Right cardiac atrium (tissue), 5 donors: Measurements from ENCODE around the gene GPR149. TPM values are rescaled to one million over a fixed set of nuclear protein-coding genes. Genes with fewer than 3 reads are reported as not detected.

Source experiments
- ATAC-seq, 2 donors: fragments of 200-7000 bp; cut with Tn5 transposase; one replicate each; pipeline versions ENCODE4 v1.8.0 to v1.9.1; 2020; ENCODE audit warnings: moderate library complexity in 2 of 2, mild to moderate bottlenecking in 1 of 2
- DNase-seq, 3 donors: peaks; one replicate each; pipeline ENCODE4 v3.0.0-alpha.2; 2020
- H3K27ac ChIP-seq: one replicate; pipeline ENCODE4 v1.5.1; 2013; ENCODE audit warnings: mild to moderate bottlenecking, low read length, control low read depth, moderate library complexity
- H3K27me3 ChIP-seq: one replicate; pipeline ENCODE4 v1.6.1; 2013; ENCODE audit not compliant: control insufficient read depth, insufficient read depth
- H3K4me1 ChIP-seq: one replicate; pipeline ENCODE4 v1.6.1; 2013; ENCODE audit warnings: low read length; ENCODE audit not compliant: control insufficient read depth, insufficient read depth
- H3K4me3 ChIP-seq: one replicate; pipeline ENCODE4 v1.5.1; 2013; ENCODE audit warnings: low read length, control low read depth
- H3K9me3 ChIP-seq: one replicate; pipeline ENCODE4 v1.6.1; 2013; ENCODE audit warnings: low read length; ENCODE audit not compliant: control insufficient read depth
- WGBS: extraction: QIAGEN DNeasy Blood & Tissue Kit; methylation state at CpG from one replicate; pipeline ENCODE4 v1.1.7; 2013; 5-methylcytosine and 5-hydroxymethylcytosine counted together
- intact Hi-C, 4 donors: fragments of 100-400 bp; cut with DNase I; formaldehyde crosslinking; loops; one replicate each; pipeline versions ENCODE4 v1.11.0 to v1.14.0; 2022 to 2023
- polyA plus RNA-seq: library from polyadenylated mRNA; stranded (reverse); fragments of 200-250 nt; gene quantifications from one replicate; pipeline ENCODE4 v1.2.3, GENCODE V29; 2013
- total RNA-seq, 4 donors: library from RNA; stranded (reverse); fragmentation: NEBNext Ultra II Directional; extraction: Animal tissue kit (Norgen Biotek cat#: 25700); gene quantifications; one replicate each; pipeline ENCODE4 v1.2.1, GENCODE V29; 2021
- donor health status: healthy with polysubstance abuse.
- donor health status: DM: no; HTN: yes; CAD: no.
- donor health status: DM: no; HTN: no; CAD: no.
- donor health status: DM: no; HTN: yes; CAD: no; lungs with severe emphysema.
- donor health status: DM: yes; HTN: yes; CAD: no.

The GPR149 gene
- total and polyA plus RNA-seq, 5 donors, result not detected

DNA sequence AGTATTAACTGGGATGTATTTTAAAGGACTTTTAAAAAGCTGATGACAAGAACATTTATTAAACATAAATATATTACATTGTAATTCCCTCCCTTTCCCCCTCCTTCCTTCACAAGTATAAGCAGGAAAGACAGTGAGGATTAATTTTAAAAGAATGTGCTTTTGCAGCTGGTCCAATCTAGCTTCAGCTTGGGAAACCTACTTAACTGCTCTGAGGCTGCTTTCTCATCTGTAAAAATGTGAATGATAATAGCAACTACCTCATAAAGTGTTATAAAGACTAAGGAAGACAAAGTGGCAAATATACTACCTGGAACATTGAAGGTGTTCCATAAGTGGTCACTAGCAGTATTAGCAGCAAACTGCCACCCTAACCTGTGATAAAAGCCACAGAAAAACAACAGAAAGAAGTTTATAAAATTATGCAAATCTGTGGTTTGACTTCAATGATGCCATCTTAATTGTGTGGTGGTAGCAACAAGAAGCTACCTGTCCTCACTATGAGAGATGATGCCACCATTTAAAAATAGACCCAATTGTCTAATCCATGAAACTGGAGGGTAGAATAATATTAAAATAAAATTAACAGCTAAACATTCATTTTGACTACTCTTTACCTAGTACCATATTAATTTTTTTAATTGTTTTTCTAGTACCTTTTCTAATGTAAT, 125.7 kb downstream of the GPR149 start:
- DNase-seq (no peak), ATAC-seq (no peak)
- Histone ChIP-seq H3K27ac (no peak overlapping the region), H3K9me3 (no peaks in the 10 kb centered on the region), H3K4me3 (no peak overlapping the region), H3K4me1 (no peaks in the 10 kb centered on the region), H3K27me3 (no peaks in the 10 kb centered on the region)
- intact Hi-C loops, result no loop called here

DNA sequence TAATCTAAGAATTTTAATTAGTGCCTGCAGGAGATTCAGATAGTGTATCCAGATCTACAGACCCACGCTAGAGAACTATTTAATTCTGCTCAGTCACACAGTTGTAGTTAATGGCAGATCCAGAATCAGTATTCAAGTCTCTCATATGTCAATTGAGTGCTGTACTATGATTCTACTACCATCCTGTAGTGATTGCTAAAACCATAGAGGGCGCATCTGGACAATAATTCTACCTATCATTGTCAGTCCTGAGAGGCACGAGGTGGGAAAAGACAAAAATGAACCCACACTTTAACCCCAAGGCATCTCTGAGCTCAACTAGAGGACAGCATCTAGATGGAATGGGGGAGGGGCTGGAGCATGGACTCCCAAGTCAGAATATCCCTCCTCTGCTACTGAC, 128.4 kb downstream of the GPR149 start:
- no peak overlapping the region for H3K27ac ChIP-seq
- ATAC-seq (no peak), DNase-seq (no peak)
- H3K27me3 ChIP-seq, result no peaks in the 10 kb centered on the region
- no peak overlapping the region for H3K4me3 ChIP-seq
- WGBS, result 82% methylated on average over 3 of the region's 3 CpGs
- H3K4me1 ChIP-seq, result no peaks in the 10 kb centered on the region
- intact Hi-C loops, result no loop called here
- H3K9me3 ChIP-seq, result no peaks in the 10 kb centered on the region

DNA sequence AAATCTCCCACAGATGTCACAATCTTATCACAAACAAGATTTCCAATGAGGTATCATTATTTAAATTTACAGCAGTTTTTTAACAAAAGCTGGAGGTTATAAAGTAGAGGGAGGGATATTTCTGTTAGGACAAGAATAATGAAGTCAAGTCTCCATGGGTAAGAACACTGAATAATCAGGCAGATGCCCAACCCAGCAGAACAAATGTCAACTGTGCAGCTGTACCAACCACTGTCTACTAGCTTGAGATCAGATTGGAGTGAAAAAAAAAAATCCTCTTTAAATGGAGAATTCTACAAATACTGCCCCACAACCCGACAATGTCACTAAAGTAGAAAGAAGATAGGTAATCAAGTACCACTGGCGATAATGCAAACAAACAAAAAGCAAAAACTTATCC, 136.0 kb downstream of the GPR149 start:
- Histone ChIP-seq H3K27me3 (no peaks in the 10 kb centered on the region), H3K4me3 (no peak overlapping the region), H3K27ac (no peak overlapping the region), H3K4me1 (no peaks in the 10 kb centered on the region), H3K9me3 (no peaks in the 10 kb centered on the region)
- DNase-seq (no peak), ATAC-seq (no peak)
- 96% methylated on average over 2 of the region's 2 CpGs for WGBS
- intact Hi-C loops, result no loop called here

DNA sequence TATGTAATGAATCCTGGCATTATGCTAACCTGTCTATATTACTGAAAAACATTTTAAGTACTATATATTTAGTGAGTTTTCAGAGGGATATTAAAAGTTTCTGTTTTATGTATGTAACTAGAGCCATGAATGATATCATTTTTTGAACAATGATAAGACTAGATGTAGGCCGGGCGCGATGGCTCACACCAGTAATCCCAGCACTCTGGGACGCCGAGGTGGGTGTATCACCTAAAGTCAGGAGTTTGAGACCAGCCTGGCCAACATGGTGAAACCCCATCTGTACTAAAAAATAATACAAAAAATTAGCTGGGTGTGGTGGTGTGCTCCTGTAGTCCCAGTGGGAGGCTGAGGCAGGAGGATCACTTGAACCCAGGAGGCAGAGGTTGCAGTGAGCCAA, 139.8 kb downstream of the GPR149 start:
- Histone ChIP-seq H3K27ac (no peak overlapping the region), H3K9me3 (no peaks in the 10 kb centered on the region), H3K4me1 (no peaks in the 10 kb centered on the region), H3K4me3 (no peak overlapping the region), H3K27me3 (no peaks in the 10 kb centered on the region)
- DNase-seq, result no peak
- WGBS, result 98% methylated on average over 5 of the region's 5 CpGs
- no peak for ATAC-seq
- intact Hi-C loops, result no loop called here

Other genes with a start within 250 kb of the GPR149 start
- 10 to 100 TPM; 35.6 to 57.3 (median 42.0) TPM for gene DHX36, start 105.7 kb downstream of the GPR149 start, total RNA-seq
- 31.6 TPM for gene DHX36, start 105.7 kb downstream of the GPR149 start, polyA plus RNA-seq